BE2C (cell line): Measurements from ENCODE around the gene FSIP2.

Source experiments
- DNase-seq: peaks from one replicate; pipeline ENCODE4 v3.0.0-alpha.2; 2020
- H3K27me3 ChIP-seq: fragments of 250-450 bp; sonication (Bioruptor Pico); 2 replicates; pipeline ENCODE4 v1.5.1; 2020; ENCODE audit warnings: mild to moderate bottlenecking
- H3K36me3 ChIP-seq: fragments of 250-450 bp; sonication (Bioruptor Pico); 2 replicates; pipeline ENCODE4 v1.5.1; 2020; ENCODE audit warnings: mild to moderate bottlenecking
- H3K4me1 ChIP-seq: fragments of 250-450 bp; sonication (Bioruptor Pico); 2 replicates; pipeline ENCODE4 v1.5.1; 2020
- H3K4me3 ChIP-seq: 2 replicates; pipeline ENCODE4 v1.5.1; 2011; ENCODE audit warnings: low read depth, low read length
- H3K9me3 ChIP-seq: fragments of 250-450 bp; sonication (Bioruptor Pico); 2 replicates; pipeline ENCODE4 v1.5.1; 2020
- TF ChIP-seq, protein P1 (sequence below): IDR thresholded peaks from 2 replicates; pipeline ENCODE4 v1.5.1; 2012; ENCODE audit warnings: mild to moderate bottlenecking, low read depth, low read length

The FSIP2 gene

DNA sequence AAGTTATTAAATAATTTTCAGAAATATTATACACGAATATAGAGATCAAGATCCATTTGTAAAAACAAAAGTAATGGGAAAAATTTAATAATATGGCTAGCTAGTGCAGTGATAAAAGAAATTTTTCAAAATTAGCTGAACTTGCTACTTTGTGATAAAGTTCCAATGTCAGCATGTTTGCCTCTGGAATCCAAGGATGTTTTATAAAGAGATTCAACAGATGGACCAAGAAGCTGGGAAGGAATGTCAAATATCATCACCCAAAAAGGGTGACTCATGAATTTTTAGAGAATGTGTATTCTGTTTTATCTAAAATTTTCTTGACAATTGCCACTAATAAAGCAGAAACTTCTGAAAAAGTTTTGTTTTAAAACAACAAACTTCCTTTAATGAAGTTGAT is 95.3 kb downstream of the FSIP2 start:
- Histone ChIP-seq H3K4me1 (no peaks in the 10 kb centered on the region), H3K36me3 (no peaks in the 10 kb centered on the region), H3K4me3 (no peak overlapping the region), H3K9me3 (no peaks in the 10 kb centered on the region), H3K27me3 (no peaks in the 10 kb centered on the region)
- TF ChIP-seq, protein P1, sequence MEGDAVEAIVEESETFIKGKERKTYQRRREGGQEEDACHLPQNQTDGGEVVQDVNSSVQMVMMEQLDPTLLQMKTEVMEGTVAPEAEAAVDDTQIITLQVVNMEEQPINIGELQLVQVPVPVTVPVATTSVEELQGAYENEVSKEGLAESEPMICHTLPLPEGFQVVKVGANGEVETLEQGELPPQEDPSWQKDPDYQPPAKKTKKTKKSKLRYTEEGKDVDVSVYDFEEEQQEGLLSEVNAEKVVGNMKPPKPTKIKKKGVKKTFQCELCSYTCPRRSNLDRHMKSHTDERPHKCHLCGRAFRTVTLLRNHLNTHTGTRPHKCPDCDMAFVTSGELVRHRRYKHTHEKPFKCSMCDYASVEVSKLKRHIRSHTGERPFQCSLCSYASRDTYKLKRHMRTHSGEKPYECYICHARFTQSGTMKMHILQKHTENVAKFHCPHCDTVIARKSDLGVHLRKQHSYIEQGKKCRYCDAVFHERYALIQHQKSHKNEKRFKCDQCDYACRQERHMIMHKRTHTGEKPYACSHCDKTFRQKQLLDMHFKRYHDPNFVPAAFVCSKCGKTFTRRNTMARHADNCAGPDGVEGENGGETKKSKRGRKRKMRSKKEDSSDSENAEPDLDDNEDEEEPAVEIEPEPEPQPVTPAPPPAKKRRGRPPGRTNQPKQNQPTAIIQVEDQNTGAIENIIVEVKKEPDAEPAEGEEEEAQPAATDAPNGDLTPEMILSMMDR = no peak
- no peak for DNase-seq

DNA sequence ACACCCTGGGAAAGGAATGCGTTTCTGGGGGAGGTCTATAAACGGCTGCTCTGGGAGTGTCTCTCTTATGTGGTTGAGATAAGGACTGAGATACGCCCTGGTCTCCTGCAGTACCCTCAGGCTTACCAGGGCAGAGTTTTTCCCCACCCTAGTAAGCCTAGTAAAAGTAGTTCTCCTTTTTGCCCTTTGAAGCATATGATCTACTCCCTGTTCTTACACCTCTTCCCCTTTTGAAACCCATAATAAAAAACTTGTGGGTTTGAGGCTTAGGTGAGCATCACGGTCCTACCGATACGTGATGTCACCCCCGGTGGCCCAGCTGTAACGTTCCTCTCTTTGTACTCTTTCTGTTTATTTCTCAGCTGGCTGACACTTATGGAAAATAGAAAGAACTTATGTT is 97.4 kb downstream of the FSIP2 start:
- Histone ChIP-seq H3K9me3 (no peaks in the 10 kb centered on the region), H3K4me3 (no peak overlapping the region), H3K27me3 (no peaks in the 10 kb centered on the region), H3K36me3 (no peaks in the 10 kb centered on the region), H3K4me1 (no peaks in the 10 kb centered on the region)
- TF ChIP-seq, protein P1 = no peak
- no peak for DNase-seq

DNA sequence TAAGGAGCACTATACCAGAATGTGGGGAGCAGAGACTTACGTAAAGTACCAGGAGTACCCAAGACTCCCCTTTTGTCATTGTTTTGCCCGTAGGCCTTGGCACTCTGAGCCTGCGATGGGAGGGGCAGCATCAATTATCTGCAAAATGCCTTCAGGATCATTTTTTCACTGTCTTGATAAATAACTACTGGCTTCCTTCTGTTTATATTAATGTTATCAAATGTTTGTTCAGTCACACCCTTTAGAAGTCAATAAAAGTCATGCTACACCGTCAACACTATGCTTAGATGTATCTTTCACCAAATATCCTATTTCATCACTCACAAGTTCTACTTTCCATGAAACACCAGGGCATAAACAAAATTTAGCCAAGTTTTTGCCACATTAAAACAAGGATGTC is 116.3 kb downstream of the FSIP2 start:
- TF ChIP-seq, protein P1 = no peak
- Histone ChIP-seq H3K27me3 (no peaks in the 10 kb centered on the region), H3K36me3 (no peaks in the 10 kb centered on the region), H3K9me3 (no peaks in the 10 kb centered on the region), H3K4me3 (no peak overlapping the region), H3K4me1 (no peaks in the 10 kb centered on the region)
- no peak for DNase-seq

- H3K27me3 ChIP-seq = no peaks in the 10 kb centered on the region
- TF ChIP-seq, protein P1 = no peak
- H3K9me3 ChIP-seq = no peaks in the 10 kb centered on the region
- DNase-seq = no peak
- no peaks in the 10 kb centered on the region for H3K4me1 ChIP-seq
- H3K4me3 ChIP-seq = no peak overlapping the region
- no peaks in the 10 kb centered on the region for H3K36me3 ChIP-seq
These were observed 119.1 kb downstream of the FSIP2 start for GRCh38 chr2:185857691-185858090.

DNA sequence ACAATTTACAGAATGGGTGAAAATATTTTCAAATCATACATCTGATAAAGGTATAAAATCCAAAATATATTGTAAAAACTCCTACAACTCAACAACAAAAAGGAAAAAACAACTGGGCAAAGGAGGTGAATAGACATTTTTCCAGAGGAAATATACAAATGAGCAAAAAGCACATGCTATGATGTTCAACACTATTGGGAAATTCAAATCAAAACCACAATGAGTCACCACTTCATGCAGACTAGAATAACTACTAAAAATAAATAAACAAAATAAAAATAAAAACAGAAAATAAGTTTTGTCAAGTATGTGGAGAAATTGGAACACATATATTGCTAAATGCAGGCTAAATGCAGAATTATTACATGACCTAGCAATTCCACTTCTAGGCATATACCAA is 120.9 kb downstream of the FSIP2 start:
- no peak for DNase-seq
- Histone ChIP-seq H3K4me3 (no peak overlapping the region), H3K27me3 (no peaks in the 10 kb centered on the region), H3K36me3 (no peaks in the 10 kb centered on the region), H3K4me1 (no peaks in the 10 kb centered on the region), H3K9me3 (no peaks in the 10 kb centered on the region)
- TF ChIP-seq, protein P1 = no peak

DNA sequence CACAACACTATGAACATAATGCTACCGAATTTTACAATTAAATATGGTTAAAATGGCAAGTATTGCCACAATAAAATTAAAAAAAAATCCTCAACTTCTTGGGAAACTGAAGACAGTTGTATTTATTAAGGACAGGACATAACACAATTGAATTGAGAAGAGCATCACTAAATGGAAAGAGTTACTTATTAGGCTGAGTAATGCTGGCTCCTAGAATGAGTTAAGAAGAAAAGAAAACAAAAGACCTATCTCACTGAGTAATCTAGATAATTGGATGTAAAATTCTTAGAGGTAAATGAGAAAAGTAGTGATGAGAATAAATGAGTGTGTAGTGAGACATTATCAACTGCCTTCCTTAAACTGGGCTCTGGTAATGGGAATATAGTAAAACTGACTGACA is 121.7 kb downstream of the FSIP2 start:
- H3K9me3 ChIP-seq = no peaks in the 10 kb centered on the region
- no peaks in the 10 kb centered on the region for H3K4me1 ChIP-seq
- TF ChIP-seq, protein P1 = no peak
- DNase-seq = no peak
- no peaks in the 10 kb centered on the region for H3K27me3 ChIP-seq
- no peaks in the 10 kb centered on the region for H3K36me3 ChIP-seq
- H3K4me3 ChIP-seq = no peak overlapping the region
